HepG2 (cell line): ENCODE measurements around the gene METTL1. TPM values are rescaled to one million over a fixed set of nuclear protein-coding genes. Genes with fewer than 3 reads are reported as not detected.

Experiments
- GFI1 ChIP-seq: sonication (generic); formaldehyde crosslinking; IDR thresholded peaks from 2 replicates; pipeline ENCODE4 v1.5.0; 2020; ENCODE audit warnings: missing genetic modification reagents, mild to moderate bottlenecking, borderline replicate concordance
- HMG20A ChIP-seq: IDR thresholded peaks from 2 replicates; pipeline ENCODE4 v1.6.1; 2016; ENCODE audit warnings: borderline replicate concordance
- KDM1A ChIP-seq: IDR thresholded peaks from 2 replicates; pipeline ENCODE4 v1.6.1; 2016; ENCODE audit warnings: missing compliant biosample characterization
- PHB2 ChIP-seq: fragments of 450-650 bp; IDR thresholded peaks from 2 replicates; pipeline ENCODE4 v1.6.1; 2018; ENCODE audit not compliant: partially characterized antibody
- SP5 ChIP-seq: IDR thresholded peaks from 2 replicates; pipeline ENCODE4 v1.6.1; 2016; ENCODE audit warnings: low read depth, borderline replicate concordance
- SRSF4 ChIP-seq: fragments of 200-400 bp; formaldehyde crosslinking; IDR thresholded peaks from one replicate; pipeline ENCODE4 v1.6.1; 2018; ENCODE audit warnings: mild to moderate bottlenecking, low read depth, low read length, moderate library complexity; ENCODE audit not compliant: poor library complexity, severe bottlenecking
- ZBTB14 ChIP-seq: sonication (generic); formaldehyde crosslinking; IDR thresholded peaks from 2 replicates; pipeline ENCODE4 v1.4.0; 2020; ENCODE audit warnings: missing genetic modification reagents
- ZNF513 ChIP-seq: sonication (generic); formaldehyde crosslinking; conservative IDR thresholded peaks from 2 replicates; pipeline ENCODE4 v1.5.0; 2020; ENCODE audit warnings: missing genetic modification reagents
- ZNF569 ChIP-seq: sonication (generic); formaldehyde crosslinking; IDR thresholded peaks from 2 replicates; pipeline ENCODE4 v1.5.0; 2020; ENCODE audit warnings: mild to moderate bottlenecking, missing genetic modification reagents, moderate library complexity, borderline replicate concordance
- ZNF598 ChIP-seq: sonication (generic); formaldehyde crosslinking; IDR thresholded peaks from 2 replicates; pipeline ENCODE4 v1.5.1; 2020; ENCODE audit warnings: mild to moderate bottlenecking, missing genetic modification reagents, borderline replicate concordance
- ZNF615 ChIP-seq: sonication (generic); formaldehyde crosslinking; IDR thresholded peaks from 2 replicates; pipeline ENCODE4 v1.5.0; 2020; ENCODE audit warnings: mild to moderate bottlenecking, missing genetic modification reagents, borderline replicate concordance
- ZNF674 ChIP-seq: sonication (generic); formaldehyde crosslinking; IDR thresholded peaks from 2 replicates; pipeline ENCODE4 v1.5.0; 2020; ENCODE audit warnings: low read depth, mild to moderate bottlenecking, missing genetic modification reagents
- ZXDC ChIP-seq: sonication (generic); formaldehyde crosslinking; IDR thresholded peaks from 2 replicates; pipeline ENCODE4 v1.5.0; 2020; ENCODE audit warnings: mild to moderate bottlenecking, missing genetic modification reagents
- polyA plus RNA-seq, 8 experiments: library from polyadenylated mRNA; depleted of rRNA in 3 of 8; stranded (reverse) in 7 of 8; unstranded in 1 of 8; fragments of >200 nt; fragmentation: Illumina TruSeq in 4 of 8; extraction: Trizol in 4 of 8; gene quantifications; 2 replicates each; pipeline versions ENCODE4 v1.2.1 to v1.2.3, GENCODE V29; 2011 to 2016; ENCODE audit warnings: low read depth in 4 of 8, missing spikeins in 1 of 8, mixed read lengths in 1 of 8; ENCODE audit not compliant: insufficient read depth in 1 of 8
- total RNA-seq, 5 experiments: library from RNA; depleted of rRNA; stranded (reverse); fragments of >200 nt; fragmentation: Illumina TruSeq; extraction: Trizol; gene quantifications; 2 replicates each; pipeline ENCODE4 v1.2.3, GENCODE V29; 2016; ENCODE audit warnings: low read depth in 1 of 5
- TF ChIP-seq, protein P1 (sequence below): sonication (generic); formaldehyde crosslinking; IDR thresholded peaks from one replicate; pipeline ENCODE4 v1.5.1; 2020; ENCODE audit warnings: mild to moderate bottlenecking, missing genetic modification reagents; ENCODE audit errors: not compliant biosample characterization

Gene METTL1
- total and polyA plus RNA-seq, 2 of the 13 experiments (the other 11 are each of a cell fraction or from before 2014, with no cell fraction given) = 34.7 to 36.9 TPM

- TF ChIP-seq, protein P1, sequence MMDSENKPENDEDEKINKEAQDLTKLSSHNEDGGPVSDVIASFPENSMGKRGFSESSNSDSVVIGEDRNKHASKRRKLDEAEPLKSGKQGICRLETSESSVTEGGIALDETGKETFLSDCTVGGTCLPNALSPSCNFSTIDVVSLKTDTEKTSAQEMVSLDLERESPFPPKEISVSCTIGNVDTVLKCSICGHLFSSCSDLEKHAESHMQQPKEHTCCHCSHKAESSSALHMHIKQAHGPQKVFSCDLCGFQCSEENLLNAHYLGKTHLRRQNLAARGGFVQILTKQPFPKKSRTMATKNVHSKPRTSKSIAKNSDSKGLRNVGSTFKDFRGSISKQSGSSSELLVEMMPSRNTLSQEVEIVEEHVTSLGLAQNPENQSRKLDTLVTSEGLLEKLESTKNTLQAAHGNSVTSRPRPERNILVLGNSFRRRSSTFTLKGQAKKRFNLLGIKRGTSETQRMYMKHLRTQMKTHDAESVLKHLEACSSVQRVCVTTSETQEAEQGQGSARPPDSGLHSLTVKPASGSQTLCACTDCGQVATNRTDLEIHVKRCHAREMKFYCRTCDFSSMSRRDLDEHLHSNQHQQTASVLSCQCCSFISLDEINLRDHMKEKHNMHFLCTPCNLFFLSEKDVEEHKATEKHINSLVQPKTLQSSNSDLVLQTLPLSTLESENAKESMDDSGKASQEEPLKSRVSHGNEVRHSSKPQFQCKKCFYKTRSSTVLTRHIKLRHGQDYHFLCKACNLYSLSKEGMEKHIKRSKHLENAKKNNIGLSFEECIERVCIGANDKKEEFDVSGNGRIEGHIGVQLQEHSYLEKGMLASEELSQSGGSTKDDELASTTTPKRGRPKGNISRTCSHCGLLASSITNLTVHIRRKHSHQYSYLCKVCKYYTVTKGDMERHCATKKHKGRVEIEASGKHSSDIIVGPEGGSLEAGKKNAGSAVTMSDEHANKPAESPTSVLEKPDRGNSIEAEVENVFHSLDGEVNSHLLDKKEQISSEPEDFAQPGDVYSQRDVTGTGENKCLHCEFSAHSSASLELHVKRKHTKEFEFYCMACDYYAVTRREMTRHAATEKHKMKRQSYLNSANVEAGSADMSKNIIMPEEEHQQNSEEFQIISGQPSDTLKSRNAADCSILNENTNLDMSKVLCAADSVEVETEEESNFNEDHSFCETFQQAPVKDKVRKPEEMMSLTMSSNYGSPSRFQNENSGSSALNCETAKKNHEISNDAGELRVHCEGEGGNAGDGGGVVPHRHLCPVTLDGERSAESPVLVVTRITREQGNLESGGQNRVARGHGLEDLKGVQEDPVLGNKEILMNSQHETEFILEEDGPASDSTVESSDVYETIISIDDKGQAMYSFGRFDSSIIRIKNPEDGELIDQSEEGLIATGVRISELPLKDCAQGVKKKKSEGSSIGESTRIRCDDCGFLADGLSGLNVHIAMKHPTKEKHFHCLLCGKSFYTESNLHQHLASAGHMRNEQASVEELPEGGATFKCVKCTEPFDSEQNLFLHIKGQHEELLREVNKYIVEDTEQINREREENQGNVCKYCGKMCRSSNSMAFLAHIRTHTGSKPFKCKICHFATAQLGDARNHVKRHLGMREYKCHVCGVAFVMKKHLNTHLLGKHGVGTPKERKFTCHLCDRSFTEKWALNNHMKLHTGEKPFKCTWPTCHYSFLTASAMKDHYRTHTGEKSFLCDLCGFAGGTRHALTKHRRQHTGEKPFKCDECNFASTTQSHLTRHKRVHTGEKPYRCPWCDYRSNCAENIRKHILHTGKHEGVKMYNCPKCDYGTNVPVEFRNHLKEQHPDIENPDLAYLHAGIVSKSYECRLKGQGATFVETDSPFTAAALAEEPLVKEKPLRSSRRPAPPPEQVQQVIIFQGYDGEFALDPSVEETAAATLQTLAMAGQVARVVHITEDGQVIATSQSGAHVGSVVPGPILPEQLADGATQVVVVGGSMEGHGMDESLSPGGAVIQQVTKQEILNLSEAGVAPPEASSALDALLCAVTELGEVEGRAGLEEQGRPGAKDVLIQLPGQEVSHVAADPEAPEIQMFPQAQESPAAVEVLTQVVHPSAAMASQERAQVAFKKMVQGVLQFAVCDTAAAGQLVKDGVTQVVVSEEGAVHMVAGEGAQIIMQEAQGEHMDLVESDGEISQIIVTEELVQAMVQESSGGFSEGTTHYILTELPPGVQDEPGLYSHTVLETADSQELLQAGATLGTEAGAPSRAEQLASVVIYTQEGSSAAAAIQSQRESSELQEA (CRISPR knock-in tag) = peak; percentile 86
- peak; percentile 23; the same call in 1 of the 2 replicates for TF ChIP-seq ZNF569
- no peak for TF ChIP-seq SRSF4
- no peak for TF ChIP-seq ZBTB14 (CRISPR knock-in tag)
- TF ChIP-seq ZNF674 (CRISPR knock-in tag) = peak; percentile 71; the same call in 1 of the 2 replicates
- no peak for TF ChIP-seq PHB2
- peak; percentile 34; the same call in 1 of the 2 replicates for TF ChIP-seq HMG20A (CRISPR knock-in tag)
- TF ChIP-seq GFI1 (CRISPR knock-in tag) = 0 out of 2 replicates have a peak, but pooled peaks have one; percentile 41
- TF ChIP-seq ZNF598 (CRISPR knock-in tag) = peak; percentile 74; the same call in 1 of the 2 replicates
- no peak for TF ChIP-seq ZNF615 (CRISPR knock-in tag)
- TF ChIP-seq ZNF513 (CRISPR knock-in tag) = no peak
- TF ChIP-seq ZXDC (CRISPR knock-in tag) = no peak
- peak; percentile 92 for TF ChIP-seq SP5 (CRISPR knock-in tag)
- no peak for TF ChIP-seq KDM1A (CRISPR knock-in tag)
Measured at GRCh38 chr12:57751788-57752667, 19.9 kb downstream of the METTL1 start, which contains the start of gene CDK4 (continued).
